Mesenchymal stem cell (in vitro differentiated cells and primary cell): ENCODE results near the gene HOXD9.
A peak's percentile ranks its signal among the peaks of the same experiment; 100 is the strongest.

Source experiments
- DNase-seq: peaks from one replicate; pipeline ENCODE4 v3.0.0-alpha.2; 2013
- H2AFZ ChIP-seq: one replicate; pipeline ENCODE4 v1.6.1; 2013; ENCODE audit warnings: low read depth, mild to moderate bottlenecking, control low read depth, inconsistent platforms, low read length, moderate library complexity
- H2AK5ac ChIP-seq: 2 replicates; pipeline ENCODE4 v1.6.1; 2013; ENCODE audit warnings: low read length, moderate library complexity, mild to moderate bottlenecking, inconsistent platforms; ENCODE audit not compliant: severe bottlenecking
- H2BK120ac ChIP-seq: one replicate; pipeline ENCODE4 v1.6.1; 2013; ENCODE audit warnings: low read depth, mild to moderate bottlenecking, inconsistent platforms, low read length, moderate library complexity
- H2BK12ac ChIP-seq, 2 experiments: one replicate each; pipeline ENCODE4 v1.6.1; 2013; ENCODE audit warnings: inconsistent platforms in 2 of 2, low read length in 2 of 2, mild to moderate bottlenecking in 2 of 2, moderate library complexity in 2 of 2, control low read depth in 1 of 2
- H2BK15ac ChIP-seq: one replicate; pipeline ENCODE4 v1.6.1; 2013; ENCODE audit warnings: mild to moderate bottlenecking, low read depth, inconsistent platforms; ENCODE audit not compliant: poor library complexity, severe bottlenecking
- H2BK5ac ChIP-seq: 2 replicates; pipeline ENCODE4 v1.6.1; 2013; ENCODE audit warnings: low read depth, mild to moderate bottlenecking, low read length, control low read depth, inconsistent platforms; ENCODE audit not compliant: poor library complexity, severe bottlenecking
- H3K14ac ChIP-seq, 2 experiments: one replicate each; pipeline ENCODE4 v1.6.1; 2013; ENCODE audit warnings: inconsistent platforms in 2 of 2, low read length in 2 of 2, control low read depth in 1 of 2, mild to moderate bottlenecking in 1 of 2, moderate library complexity in 1 of 2
- H3K18ac ChIP-seq, 2 experiments: one replicate each; pipeline ENCODE4 v1.6.1; 2013; ENCODE audit warnings: inconsistent platforms in 2 of 2, low read length in 2 of 2, control low read depth in 1 of 2, low read depth in 1 of 2, mild to moderate bottlenecking in 1 of 2
- H3K23ac ChIP-seq, 2 experiments: one replicate each; pipeline ENCODE4 v1.6.1; 2013; ENCODE audit warnings: inconsistent platforms in 2 of 2, low read length in 2 of 2, mild to moderate bottlenecking in 2 of 2, moderate library complexity in 2 of 2, control low read depth in 1 of 2
- H3K27ac ChIP-seq: 2 replicates; pipeline ENCODE4 v1.5.1; 2013; ENCODE audit warnings: mild to moderate bottlenecking, moderate library complexity, low read length, control low read depth, inconsistent platforms; ENCODE audit not compliant: poor library complexity, severe bottlenecking
- H3K27me3 ChIP-seq, 2 experiments: 2 replicates each; pipeline versions ENCODE4 v1.6.1 to v1.7.0; 2013; ENCODE audit warnings: low read length in 2 of 2, mild to moderate bottlenecking in 2 of 2, moderate library complexity in 2 of 2, control low read depth in 1 of 2, inconsistent platforms in 1 of 2; ENCODE audit not compliant: control insufficient read depth in 1 of 2, insufficient read depth in 1 of 2
- H3K36me3 ChIP-seq, 2 experiments: 2 replicates each; pipeline versions ENCODE4 v1.6.1 to v1.7.0; 2013; ENCODE audit warnings: low read length in 2 of 2, control low read depth in 1 of 2, inconsistent platforms in 1 of 2, low read depth in 1 of 2, mild to moderate bottlenecking in 1 of 2; ENCODE audit not compliant: insufficient read depth in 2 of 2, control insufficient read depth in 1 of 2
- H3K4ac ChIP-seq, 2 experiments: one replicate each; pipeline ENCODE4 v1.6.1; 2013; ENCODE audit warnings: inconsistent platforms in 2 of 2, low read length in 2 of 2, mild to moderate bottlenecking in 2 of 2, moderate library complexity in 2 of 2, control low read depth in 1 of 2, low read depth in 1 of 2
- H3K4me1 ChIP-seq: 2 replicates; pipeline ENCODE4 v1.6.1; 2013; ENCODE audit warnings: low read depth, low read length, control low read depth; ENCODE audit not compliant: control insufficient read depth, insufficient read depth
- H3K4me2 ChIP-seq: 2 replicates; pipeline ENCODE4 v1.6.1; 2013; ENCODE audit warnings: low read length, mild to moderate bottlenecking, inconsistent platforms; ENCODE audit not compliant: poor library complexity, severe bottlenecking
- H3K4me3 ChIP-seq, 2 experiments: 2 replicates each; pipeline versions ENCODE4 v1.5.1 to v1.7.0; 2013; ENCODE audit warnings: low read length in 2 of 2, mild to moderate bottlenecking in 2 of 2, control low read depth in 1 of 2, low read depth in 1 of 2; ENCODE audit not compliant: insufficient read depth in 1 of 2
- H3K79me1 ChIP-seq: replicated peaks from 2 replicates; pipeline ENCODE4 v1.6.1; 2013; ENCODE audit warnings: mild to moderate bottlenecking, control low read depth, low read length, inconsistent platforms; ENCODE audit not compliant: poor library complexity, severe bottlenecking
- H3K9ac ChIP-seq: 2 replicates; pipeline ENCODE4 v1.7.0; 2013; ENCODE audit warnings: mild to moderate bottlenecking, low read length, moderate library complexity
- H3K9me3 ChIP-seq: 2 replicates; pipeline ENCODE4 v1.7.0; 2013; ENCODE audit warnings: mild to moderate bottlenecking, low read length; ENCODE audit not compliant: control insufficient read depth
- H4K8ac ChIP-seq: one replicate; pipeline ENCODE4 v1.6.1; 2013; ENCODE audit warnings: inconsistent platforms, mild to moderate bottlenecking, low read length, moderate library complexity
- H4K91ac ChIP-seq: one replicate; pipeline ENCODE4 v1.6.1; 2013; ENCODE audit warnings: mild to moderate bottlenecking, low read length, inconsistent platforms
- WGBS: methylation state at CpG from one replicate; pipeline ENCODE4 v1.1.7; 2013; ENCODE audit warnings: mixed read lengths; 5-methylcytosine and 5-hydroxymethylcytosine counted together

Gene HOXD9

GRCh38 chr2:176114930-176115625 lies 7.4 kb upstream of the HOXD9 start:
- DNase-seq = no peak
- Histone ChIP-seq H2BK15ac (no peak overlapping the region), H3K4me1 (peaks cover 9% of the 10 kb centered on the region), H3K9ac (no peak overlapping the region), H2AFZ (no peak overlapping the region), H3K23ac (no peak overlapping the region), H2BK12ac (no peak overlapping the region), H4K8ac (no peak overlapping the region), H3K27ac (no peak overlapping the region), H3K79me1 (no peaks in the 10 kb centered on the region), H3K27me3 (peaks cover 97 to 99% of the 10 kb centered on the region in 2 experiments), H3K9me3 (no peaks in the 10 kb centered on the region), H3K36me3 (no peaks in the 10 kb centered on the region), H3K4me2 (no peak overlapping the region), H3K4ac (no peak overlapping the region), H3K14ac (no peak overlapping the region), H4K91ac (no peak overlapping the region), H2AK5ac (no peak overlapping the region), H3K4me3 (no peak overlapping the region), H3K18ac (no peak overlapping the region), H2BK120ac (no peak overlapping the region), H2BK5ac (no peak overlapping the region)
- 0% methylated on average over 3 of the region's 16 CpGs for WGBS

DNA sequence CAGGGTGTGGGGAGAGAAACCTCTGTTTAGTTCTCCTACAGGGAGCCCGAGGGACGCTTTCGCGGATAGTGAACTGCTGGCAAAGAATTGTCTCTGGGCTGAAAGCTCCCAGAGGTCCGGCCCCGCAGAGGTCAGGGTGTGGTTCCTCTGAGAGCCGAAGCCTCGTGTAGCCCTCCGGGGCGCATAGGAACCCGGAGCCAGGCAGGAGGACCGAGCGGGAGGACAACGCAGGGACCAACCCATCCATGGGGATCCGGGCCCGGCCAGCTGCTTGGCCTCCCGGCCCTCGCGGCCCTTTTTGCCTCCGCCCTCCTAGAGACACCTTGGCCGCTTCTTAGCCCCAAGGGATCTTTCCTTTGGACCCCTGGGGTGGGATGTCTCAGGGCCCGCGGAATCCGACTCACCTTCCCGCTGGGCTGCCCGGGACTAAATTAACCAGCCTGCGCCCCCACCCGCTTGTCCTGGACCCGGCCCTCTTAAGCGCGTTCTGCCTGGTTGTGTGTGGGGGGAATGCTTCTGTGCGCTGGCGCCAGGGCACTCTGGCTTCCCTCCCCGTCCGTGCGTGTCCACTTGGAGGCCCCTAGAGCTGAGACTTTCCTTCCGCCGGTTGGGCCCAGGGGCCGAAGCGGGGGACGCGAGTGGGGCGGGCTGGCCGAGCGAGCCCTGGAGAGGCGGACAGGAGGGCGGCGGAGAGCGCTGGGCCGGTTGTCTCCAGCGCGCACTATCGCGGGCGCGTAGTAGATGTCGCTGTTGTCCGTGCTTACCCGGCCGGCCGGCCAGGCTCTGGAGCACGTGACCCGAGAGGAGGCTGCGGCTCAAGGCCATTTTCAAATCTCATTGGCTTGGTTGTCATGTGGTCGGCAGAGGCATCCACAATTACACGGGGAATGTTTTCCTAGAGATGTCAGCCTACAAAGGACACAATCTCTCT lies 6.4 kb upstream of the HOXD9 start, which contains the start of gene HOXD10:
TSS of gene HOXD10 (plus strand) at position 896 of the 931 bp plus-strand sequence. CDS start 56 bp downstream, outside the sequence.
- H3K4me1 ChIP-seq = peaks cover 9% of the 10 kb centered on the region
- no peak within 1 kb of the TSS for H3K23ac ChIP-seq
- H3K4me2 ChIP-seq = no peak within 1 kb of the TSS
- 5% methylated on average over 66 of the region's 66 CpGs for WGBS
- H3K18ac ChIP-seq = no peak within 1 kb of the TSS
- no peak within 1 kb of the TSS for H2BK120ac ChIP-seq
- DNase-seq = no peak
- no peak within 1 kb of the TSS for H3K14ac ChIP-seq
- no peaks in the 10 kb centered on the region for H3K79me1 ChIP-seq
- no peak within 1 kb of the TSS for H4K8ac ChIP-seq
- H2BK15ac ChIP-seq = no peak within 1 kb of the TSS
- no peak within 1 kb of the TSS for H4K91ac ChIP-seq
- peak within 1 kb of the TSS; percentile 43 for H3K9ac ChIP-seq
- H3K4ac ChIP-seq = no peak within 1 kb of the TSS
- no peak within 1 kb of the TSS for H2BK12ac ChIP-seq
- no peak within 1 kb of the TSS for H2BK5ac ChIP-seq
- H3K36me3 ChIP-seq = no peaks in the 10 kb centered on the region
- no peak within 1 kb of the TSS for H3K27ac ChIP-seq
- H2AK5ac ChIP-seq = no peak within 1 kb of the TSS
- H3K4me3 ChIP-seq = peak within 1 kb of the TSS; percentile 18 to 70
- no peaks in the 10 kb centered on the region for H3K9me3 ChIP-seq
- H3K27me3 ChIP-seq = peaks cover 97 to 99% of the 10 kb centered on the region in 2 experiments
- no peak within 1 kb of the TSS for H2AFZ ChIP-seq

GRCh38 chr2:176117162-176117822 lies 5.2 kb upstream of the HOXD9 start:
- H2BK5ac ChIP-seq = no peak overlapping the region
- H3K9me3 ChIP-seq = no peaks in the 10 kb centered on the region
- WGBS = 62% methylated on average over 40 of the region's 40 CpGs
- H3K4me1 ChIP-seq = peaks cover 14% of the 10 kb centered on the region
- DNase-seq = no peak
- no peak overlapping the region for H3K14ac ChIP-seq
- no peak overlapping the region for H2BK15ac ChIP-seq
- no peaks in the 10 kb centered on the region for H3K36me3 ChIP-seq
- H3K4ac ChIP-seq = no peak overlapping the region
- H3K27ac ChIP-seq = no peak overlapping the region
- H4K8ac ChIP-seq = no peak overlapping the region
- H3K23ac ChIP-seq = no peak overlapping the region
- no peak overlapping the region for H3K4me2 ChIP-seq
- H2AK5ac ChIP-seq = no peak overlapping the region
- H3K9ac ChIP-seq = no peak overlapping the region
- peaks cover 94 to 99% of the 10 kb centered on the region in 2 experiments for H3K27me3 ChIP-seq
- H2BK120ac ChIP-seq = no peak overlapping the region
- no peaks in the 10 kb centered on the region for H3K79me1 ChIP-seq
- peak overlapping the region in 1 of 2 experiments; percentile 70 for H3K4me3 ChIP-seq
- no peak overlapping the region for H4K91ac ChIP-seq
- no peak overlapping the region for H3K18ac ChIP-seq
- H2BK12ac ChIP-seq = no peak overlapping the region
- H2AFZ ChIP-seq = no peak overlapping the region
